Stimulated activated CD8-positive, alpha-beta memory T cell treated with anti-CD3 and anti-CD28 coated beads, Interleukin-4, amount 100 ng/mL, for 1 hour (primary cell): ENCODE data around the gene CHRD.

ENCODE experiments used
- DNase-seq, 2 donors: peaks; one replicate each; pipeline ENCODE4 v3.0.0-alpha.2; 2020; ENCODE audit warnings: low read depth in 2 of 2, low spot score in 1 of 2

The CHRD gene

DNA sequence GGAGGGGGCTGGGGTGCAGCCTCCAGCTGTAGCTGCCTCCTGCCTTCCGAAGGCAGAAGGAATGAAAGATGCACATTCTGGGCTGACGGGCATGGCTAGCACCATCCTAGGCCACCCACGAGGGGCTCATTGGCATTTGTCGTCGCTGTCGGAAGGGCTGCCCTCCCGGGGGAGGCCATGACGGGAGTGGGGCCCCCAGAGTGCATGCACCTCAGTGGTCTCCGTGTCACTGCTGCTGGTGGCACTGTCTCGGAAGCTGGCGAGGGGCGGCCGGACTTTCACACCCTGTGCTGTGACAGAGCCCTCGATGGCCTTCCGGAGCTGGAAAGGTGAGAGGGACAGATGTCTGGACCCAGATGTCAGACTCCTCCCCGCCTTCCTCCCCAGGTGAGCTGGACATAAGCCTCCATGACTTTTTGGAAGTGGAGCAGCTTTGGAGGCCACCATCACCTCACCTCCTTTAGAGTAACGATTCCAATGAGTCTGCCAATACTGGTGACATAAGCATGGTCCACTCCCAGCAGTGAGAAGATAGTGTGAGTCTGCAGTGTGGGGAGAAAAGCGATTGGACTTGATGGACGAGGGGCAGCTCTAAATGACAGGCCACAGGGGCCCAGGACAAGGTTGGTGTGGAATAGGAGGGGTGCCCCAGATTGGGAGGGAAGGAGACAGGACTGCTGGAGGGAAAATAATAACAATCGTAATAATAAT lies 33.2 kb upstream of the CHRD start:
- no peak for DNase-seq

DNA sequence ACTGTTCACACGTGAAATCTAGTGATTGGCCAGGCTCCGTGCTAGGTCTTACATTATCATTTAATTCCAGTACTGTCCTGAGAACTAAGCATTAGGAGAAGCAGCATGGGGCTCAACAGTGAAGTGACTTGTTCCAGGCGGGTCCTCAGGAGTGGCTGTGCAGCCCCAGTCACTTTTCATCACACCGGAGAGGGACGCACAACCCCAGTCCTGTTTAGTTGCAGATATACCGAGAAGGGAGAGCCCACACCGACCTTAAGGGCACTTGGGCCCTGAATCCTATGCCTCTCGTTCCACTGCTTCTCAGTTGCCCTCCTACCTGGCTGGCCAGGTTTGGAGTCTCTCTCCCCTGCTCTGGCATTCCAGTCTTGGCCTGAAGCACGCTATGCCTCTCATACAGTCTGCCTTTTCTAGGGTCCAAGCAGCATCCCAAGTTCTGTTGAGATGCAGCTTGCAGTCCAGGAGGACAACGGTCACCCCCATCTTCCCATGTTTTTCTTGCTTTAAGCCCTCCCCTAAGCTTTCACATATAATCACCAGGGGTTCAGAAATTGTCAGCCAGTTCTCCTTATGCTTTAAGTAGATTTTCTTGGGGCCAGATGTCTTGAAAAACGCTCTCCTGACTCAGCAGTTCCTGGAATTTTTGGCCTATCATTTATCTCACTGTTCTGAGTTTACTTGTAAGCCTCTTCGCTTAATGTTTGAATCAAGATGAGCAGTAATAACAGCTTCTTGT lies 32.4 kb upstream of the CHRD start:
- no peak for DNase-seq

DNA sequence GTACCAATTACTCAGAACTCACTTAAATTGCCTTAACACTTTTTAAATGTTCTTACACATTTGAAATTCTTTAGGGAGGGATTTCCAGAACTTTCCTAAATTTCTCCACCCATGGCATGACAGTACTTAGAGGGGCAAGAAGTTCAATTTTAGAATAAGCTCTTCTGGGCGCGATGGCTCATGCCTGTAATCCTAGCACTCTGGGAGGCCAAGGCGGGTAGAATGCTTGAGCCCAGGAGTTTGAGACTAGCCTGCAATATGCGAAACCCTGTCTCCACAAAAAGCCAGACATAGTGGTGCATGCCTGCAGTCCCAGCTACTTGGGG lies 31.8 kb upstream of the CHRD start:
- DNase-seq: no peak

DNA sequence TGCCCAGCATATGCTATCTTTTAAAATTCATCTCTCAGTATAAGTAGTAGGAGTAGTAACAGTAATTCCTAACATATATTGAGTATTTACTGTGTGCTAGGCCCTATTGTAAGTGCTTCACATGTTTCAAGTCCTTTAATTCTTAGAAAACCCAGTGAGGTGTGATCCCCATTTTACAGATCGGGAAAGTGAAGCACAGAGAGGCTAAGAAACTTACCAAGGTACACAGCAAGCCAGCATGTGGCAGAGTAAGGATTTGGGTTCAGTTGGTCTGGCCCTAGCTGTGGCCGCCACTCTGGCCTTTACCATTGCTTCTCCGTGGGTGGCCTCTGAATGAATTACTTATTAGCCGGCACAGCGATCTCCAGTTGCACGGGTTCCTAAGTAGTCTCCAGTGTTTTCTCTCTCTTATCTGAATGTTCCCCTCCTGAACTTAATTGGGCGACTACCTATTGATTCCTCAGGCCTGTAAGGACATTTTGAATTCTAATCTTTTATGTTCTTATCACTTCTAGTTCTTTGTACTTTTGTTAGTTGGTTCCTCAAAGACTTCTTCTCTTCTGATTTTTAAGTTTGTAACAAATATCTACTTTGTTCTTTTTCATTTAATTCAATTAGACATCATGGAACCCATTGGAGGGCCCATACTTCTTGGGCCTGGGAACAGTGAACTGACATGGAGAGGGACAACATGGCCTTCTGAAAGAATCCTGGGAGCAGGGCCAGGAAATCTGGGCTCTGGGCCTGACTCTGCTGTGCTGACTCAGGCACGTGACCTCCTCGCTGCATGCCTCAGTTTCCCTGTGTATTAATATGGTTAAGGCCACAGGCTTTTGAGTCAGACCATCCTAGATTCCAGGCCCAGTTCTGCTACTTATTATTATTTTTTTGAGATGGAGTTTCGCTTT lies 30.0 kb upstream of the CHRD start:
- no peak for DNase-seq

DNA sequence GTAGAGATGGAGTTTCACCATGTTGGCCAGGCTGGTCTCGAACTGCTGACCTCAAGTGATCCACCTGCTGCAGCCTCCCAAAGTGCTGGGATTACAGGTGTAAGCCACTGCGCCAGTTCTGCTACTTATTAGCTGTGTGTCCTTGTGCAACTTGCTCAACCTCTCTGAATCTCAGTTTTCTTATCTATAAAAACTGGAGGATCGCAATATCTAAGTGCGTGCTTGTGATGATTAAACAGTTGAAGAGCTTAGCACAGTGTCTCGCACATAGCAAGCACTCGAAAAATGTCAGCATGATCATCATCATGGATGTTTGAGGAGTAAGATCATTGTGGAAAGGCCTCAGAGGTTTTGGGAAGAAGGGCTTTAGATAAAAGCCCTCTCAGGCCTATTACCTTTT lies 29.2 kb upstream of the CHRD start:
- no peak for DNase-seq

DNA sequence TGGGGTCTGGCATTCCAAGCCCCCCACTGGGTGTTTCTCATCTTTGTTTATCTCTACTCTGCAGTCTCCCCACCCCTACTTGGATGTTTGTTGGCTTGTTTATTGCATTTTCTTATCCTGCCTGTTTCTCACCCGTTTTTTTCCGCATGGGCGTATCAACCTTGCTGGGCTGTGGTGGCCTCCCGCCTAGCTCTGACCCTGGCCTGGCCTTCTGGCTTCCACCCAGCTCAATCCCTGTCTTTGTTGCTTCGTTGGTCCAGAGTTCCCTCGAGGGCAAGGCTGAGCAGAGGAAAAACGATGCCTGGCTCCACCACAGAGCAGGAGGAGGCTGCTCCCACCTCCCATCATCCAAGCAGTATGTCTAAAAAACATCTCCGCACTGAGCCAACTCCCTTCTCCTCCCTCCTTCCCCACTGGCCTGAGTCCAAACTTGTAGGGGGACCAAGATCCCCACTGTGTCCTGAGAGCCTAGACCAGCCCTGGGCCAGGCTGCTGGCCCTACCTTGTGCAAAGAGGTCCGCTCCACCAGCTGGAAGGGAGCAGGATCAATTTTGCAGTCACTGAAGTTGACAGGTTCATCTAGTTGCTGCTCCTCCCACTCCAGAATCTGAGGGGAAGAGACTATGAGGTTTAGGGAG lies 28.2 kb upstream of the CHRD start:
- no peak for DNase-seq

DNA sequence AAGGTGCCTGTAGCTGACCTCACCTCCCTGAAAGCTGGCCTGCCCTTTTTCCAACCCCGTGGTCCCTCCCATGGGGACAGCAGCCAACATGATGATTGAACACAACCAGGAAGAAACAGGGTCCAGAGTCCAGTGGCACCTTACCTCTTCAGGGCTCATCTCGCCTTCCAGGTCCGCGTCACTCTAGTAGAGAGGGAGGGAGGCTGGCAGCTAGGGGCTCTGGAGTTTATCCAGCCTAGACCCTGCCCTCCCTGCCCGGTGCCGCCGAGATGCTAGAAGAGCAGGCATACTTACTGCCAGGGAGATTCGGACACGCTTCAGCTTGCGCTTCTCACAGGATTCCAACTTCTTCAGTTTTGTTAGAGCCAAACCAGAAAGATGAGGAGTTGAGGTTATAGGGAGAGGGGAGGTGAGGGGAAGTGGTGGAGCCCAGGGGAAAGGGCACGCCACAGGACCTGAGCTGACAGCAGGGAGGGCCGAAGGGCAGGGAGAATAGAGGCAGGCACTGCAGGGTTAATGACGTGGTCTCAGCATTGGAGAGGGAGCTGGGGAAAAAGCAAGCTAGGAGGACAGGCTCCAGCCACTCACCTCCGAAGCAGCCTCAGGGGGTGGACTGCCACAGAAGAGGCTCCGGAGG lies 27.6 kb upstream of the CHRD start:
- DNase-seq: no peak

DNA sequence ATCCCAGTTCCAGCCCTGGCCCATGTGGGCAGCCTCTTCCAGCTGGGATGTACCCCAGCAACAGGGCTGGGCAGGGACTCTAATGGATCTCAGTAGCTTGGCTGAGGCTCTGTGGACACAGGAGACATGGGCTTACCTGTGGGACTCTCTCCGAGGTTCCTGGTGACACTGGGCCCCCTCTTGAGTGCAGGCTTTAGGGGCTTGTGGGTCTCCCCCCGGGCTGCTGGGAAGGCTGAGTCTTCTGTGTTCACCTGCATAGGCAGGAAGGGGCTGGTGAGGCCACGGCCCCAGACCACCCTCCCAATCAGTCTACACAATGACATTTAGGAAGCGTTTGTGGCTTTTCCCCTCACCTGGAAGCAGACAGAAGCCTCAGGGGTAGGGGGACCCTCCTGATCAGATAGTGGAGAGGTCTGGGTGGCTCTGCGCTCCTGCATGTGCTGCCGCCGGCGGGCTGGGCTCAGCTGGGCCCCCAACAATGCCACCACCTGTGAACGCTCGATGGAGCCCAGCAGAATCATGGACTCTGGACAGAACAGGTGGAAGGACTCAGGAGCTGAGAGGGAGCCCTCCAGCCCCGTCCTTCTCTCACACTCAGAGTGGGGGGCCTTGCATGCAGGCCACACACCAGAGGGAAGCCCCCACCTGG lies 26.8 kb upstream of the CHRD start:
- no peak for DNase-seq

DNA sequence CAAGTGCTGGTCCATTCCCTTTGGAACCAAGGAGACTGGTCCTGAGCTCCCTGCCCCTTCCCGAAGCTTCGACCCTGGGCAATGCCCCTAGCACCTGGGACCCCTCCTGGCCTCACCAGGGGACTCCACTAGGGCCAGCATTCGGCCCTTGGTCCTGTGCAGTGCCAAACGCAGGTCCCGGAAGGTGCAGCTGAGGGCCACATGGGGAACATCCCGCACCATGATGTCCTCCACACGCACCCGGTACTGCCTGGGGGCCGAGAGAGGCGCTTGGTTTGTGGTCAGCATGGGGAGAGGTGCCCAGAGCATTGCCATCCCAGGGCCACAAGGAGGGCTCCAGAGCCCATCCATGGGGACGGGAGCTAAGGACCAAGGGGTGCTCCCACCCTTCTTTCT lies 26.3 kb upstream of the CHRD start:
- no peak for DNase-seq

DNA sequence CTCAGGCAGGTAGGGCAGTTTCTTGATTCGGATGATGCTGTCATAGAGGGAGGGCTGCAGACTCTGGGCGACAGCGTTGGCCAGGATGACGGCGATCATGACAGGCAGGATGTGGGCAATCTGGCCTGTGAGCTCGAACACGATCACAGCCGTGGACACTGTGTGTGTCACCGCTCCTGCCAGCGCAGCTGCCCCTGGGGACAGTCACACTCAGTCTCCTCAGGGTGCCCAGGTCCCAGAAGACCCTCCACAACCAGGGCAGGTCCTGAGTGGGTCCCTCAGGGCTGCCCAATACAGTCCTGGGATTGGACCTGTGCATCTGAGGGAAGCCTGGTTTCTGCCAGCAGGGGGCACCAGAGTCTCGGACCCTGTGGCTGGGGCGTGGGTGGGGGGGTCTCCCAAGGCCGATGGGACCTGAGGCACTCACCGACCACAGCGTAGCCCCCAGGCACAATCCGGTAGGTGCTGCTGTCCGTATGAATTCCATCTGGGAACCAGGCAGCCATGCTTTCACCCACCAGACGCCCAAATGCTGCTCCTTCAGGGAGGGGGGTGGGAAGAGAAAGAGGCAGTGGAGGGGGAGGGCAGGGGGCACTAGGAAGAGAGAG lies 25.6 kb upstream of the CHRD start:
- peak in 1 of 2 donors; percentile 51 for DNase-seq

DNA sequence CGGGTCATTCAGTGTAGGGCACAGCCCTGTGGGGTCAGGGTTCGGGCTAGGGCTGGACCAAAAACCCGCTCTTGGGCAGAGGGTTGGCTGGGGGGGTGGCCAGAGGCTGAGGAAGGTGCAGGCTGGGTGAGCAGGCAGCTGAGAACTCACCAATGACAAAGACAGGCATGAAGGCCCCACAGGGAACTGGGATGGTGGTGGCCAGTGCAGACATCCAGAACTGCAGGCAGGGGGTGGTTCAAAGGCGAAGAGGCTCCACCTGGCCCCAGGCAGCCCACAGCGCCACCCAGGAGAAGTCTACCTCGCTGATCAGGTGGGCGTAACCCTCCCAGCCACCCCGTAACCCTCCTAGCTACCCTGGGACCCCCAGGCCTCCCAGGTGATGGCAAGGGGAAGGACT lies 25.1 kb upstream of the CHRD start:
- DNase-seq: no peak

DNA sequence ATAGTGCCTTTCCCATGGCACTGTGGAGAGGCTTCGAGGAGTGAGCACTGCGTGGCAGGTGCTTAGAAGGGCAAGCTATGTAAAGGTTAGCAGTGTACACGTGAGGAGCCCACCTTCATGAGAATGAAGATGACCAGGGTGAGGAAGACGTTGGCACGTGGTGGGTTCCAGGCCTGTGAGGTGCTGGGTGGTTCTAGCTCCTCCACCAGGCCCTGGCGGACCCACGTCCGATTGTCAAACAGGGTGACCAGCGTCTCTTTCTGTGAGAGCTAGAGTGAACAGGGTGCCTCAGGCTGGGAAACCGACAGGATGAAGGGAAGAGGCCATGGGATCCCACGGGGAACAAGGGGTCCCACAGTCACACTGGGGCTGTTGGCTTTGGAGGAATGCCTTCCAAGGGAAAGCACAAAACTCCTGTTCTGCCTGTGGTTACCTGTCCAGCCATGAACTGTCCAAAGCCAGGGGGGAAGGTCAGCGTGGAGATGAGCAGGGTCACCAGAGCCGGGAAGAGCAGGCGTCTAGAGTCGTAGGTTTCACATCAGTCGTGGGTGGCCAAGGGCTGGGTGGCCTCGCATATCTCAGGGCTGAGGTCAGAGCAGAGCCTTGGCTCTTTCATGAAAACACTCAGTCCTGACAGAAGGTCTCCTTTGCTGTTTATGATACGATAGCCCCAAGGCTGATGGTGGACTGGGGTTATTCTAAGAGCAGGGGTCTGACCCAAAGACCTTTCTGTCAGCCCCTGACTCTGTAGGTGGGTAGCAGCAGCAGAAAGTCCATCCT lies 24.4 kb upstream of the CHRD start:
- DNase-seq: no peak

DNA sequence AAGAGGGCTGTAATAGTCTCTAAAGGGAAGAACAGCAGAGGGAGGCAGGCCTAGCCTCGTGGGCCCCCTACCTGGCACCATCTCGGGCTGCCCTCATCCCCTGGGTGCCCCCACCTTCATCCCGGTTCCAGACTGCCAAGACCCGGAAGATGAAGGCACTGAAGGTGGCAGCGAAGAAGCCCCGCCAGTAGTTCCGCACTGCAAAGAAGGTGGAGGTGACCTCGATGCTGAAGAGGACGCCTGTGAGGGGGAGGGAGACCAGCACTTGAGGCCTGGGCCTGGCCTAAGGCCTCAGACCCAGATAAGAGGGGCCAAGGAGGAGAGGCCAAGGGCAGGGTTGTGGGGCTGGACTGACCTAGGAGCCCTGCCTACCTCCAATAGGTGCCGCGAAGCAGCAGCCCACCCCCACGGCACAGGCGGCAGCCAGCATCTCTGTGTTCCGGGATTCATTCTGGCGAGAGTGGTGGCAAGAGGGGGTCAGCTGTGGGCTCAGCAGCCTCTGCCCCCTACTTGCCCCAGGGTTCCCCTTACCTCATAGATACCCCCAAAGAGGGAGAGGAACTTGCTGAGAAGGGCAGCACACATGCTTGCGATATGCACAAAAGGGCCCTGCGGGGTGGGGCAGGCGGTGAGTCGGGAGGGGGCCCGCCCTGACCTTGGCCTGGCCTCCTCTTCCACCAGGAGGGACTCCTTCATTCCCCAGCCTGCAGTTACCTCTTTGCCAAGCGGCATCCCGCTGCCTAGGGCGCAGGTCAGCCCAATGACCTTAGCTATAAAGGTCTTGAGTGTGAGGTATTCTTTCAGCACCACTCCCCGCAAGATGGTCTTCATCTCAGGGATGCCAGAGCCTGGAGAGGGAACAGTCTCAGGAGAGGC lies 22.4 kb upstream of the CHRD start:
- no peak for DNase-seq

DNA sequence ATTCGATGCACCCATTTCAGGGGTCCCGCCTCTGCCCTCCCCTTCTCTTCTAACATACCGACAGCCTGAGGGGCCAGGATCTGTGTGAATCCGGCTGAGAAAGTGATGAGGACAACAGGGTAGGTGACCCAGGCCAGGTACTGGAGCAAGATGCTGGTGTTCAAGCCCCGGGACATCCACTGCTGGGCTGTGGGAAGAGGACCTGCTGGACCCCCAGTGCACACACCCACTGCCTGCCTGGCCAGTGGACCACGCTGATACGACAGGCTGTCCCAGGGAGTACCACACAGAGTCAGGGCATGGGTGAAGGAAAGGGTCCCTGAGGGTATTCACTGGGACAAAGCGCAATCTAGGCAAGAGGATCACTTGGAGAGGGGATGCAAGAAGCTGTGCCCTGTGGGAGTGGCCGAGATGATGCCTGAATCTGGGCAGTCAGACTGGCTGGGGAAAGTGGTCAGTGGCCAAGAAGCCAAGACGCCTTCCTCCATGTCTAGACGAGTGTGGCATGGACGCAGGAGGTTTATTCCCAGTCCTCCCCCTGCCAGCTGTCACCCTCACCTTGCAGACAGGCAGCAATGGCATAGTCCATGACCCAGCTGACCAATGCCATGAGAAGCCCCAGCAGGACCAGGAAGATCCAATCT lies 21.6 kb upstream of the CHRD start:
- DNase-seq: no peak

DNA sequence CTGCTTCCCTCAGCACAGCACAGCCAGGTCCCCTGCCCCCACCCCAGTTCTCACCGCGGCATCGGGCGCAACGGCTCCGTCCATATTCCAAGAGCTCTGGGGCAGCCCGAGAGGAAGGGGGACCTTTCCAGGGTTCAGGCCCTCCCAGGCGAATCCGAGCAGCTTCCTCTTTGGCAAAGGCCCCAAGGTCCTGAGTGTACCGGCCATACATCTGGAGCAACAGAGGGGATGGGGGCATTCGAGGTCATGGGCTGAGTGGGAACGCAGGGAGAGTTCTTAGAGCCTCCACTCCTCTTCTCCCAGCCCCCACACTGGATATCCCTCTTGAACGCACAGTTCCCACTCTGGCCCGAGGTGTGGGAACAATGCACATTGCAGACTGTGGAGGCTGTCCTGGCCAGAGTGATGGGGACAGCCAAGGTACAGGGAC lies 20.9 kb upstream of the CHRD start:
- no peak for DNase-seq

DNA sequence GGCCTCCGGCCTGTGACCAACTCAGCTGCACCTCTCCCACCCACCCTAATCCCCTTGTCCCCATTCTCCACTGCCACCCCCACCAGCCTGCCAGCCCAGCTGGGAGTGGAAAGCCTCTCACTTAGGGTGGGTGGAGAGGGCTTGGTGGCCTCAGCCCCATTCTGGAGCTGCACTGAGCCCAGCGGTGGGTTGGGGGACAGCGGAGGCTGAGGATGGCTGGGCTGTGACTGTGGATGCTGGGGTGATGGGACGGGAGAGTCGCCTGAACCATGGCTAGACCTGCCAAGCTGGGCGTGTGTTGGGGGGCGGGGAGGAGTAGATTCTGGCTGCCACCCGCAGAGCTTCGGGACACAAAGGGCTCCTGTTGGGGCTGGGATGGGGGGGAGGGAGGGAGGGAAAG lies 20.2 kb upstream of the CHRD start:
- no peak for DNase-seq

DNA sequence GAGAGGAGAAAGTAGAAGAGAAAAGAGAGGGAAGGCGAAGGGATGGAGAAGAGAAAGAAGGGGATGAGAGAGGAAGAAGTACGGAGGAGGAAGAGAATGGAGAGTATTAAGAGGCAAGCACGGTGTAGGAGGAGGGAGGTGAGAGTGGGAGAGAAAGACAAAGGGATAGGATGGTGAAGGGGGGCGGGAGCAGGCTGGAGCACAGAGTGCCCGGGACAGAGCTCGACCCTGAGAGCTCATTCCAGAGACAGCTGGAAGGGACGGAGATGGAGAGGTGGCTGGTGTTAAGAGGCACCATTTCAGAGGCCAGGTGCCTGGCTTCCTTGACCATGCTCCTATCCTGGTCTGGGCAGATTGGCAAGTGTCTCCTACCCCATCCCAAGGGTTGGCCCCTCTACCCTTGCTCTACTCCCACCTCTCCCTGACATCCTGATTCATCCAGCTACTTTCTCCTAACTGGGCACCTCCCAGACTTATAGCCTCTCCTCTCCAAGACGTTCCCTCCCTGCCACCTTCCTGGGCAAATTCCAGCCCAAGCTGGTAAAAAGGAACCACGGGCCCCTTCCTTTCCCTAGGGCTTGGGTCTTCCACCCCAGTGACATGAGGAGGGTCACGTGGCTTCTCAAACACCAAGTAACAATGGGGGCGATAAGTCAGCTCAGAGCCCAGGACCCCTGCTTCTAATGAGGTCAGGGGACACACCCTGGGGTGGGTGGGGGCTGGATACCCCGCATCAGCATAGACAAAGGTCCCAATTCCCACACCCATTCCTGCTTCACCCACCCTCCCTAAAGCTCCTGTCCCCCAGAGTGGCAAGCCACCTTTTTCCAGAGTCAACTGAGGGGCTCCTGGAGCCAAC lies 19.6 kb upstream of the CHRD start:
- no peak for DNase-seq
